ACHN (cell line): ENCODE data around the gene ZNF516.

ENCODE experiments used
- DNase-seq: peaks from one replicate; pipeline ENCODE4 v3.0.0-alpha.2; 2015
- in situ Hi-C: cut with HindIII; loops from 2 replicates; pipeline ENCODE4 v1.10.0; 2017; ENCODE audit warnings: low sequenced_read_pairs, low pct_ligation_motif_present, low pct_unique_long_range_greater_than_20kb

The ZNF516 gene

GRCh38 chr18:76314496-76314895, 180.5 kb downstream of the ZNF516 start:
- no peak for DNase-seq

DNA sequence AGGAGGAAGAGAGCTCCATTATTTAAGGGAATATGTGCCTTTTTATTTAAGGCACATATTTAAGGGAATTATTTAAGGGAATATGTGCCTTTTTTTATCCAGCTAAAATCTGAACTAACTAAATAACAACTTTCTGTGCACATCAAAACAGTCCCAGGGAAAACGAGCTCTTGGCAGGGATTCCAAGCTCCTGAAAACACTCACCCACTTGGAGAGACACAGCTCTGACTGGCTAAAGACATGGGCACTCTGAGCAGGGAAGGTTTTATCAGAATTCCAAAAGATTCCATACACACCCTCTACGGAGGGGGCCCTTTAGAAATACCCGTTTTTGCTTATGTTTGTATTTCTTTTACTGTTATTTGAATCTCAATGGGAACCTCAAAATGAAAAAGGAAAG, 181.0 kb downstream of the ZNF516 start:
- no peak for DNase-seq
- in situ Hi-C loops = no loop called here

More at GRCh38 chr18:76314496-76314895, 180.5 kb downstream of the ZNF516 start:
- in situ Hi-C loops = no loop called here
